MCF 10A (cell line): ENCODE data around the gene USP47. TPM values are rescaled to one million over a fixed set of nuclear protein-coding genes. Genes with fewer than 3 reads are reported as not detected.
"Not testable (repeated sequence)": the region's sequence is repeated elsewhere in the genome, so short reads cannot be mapped to it uniquely, and the experiment has no call there.

ENCODE experiments used
- BruUV-seq: library from RNA; stranded (reverse); fragments of 400-500 nt; replicated peaks from 2 replicates; lab custom pipeline; 2021; lab: Mats Ljungman, UMichigan
- CTCF ChIA-PET: fragments of 300-600 bp; sonication (Branson Sonifier 250); formaldehyde crosslinking; extraction: SDS; loops from one replicate; lab custom pipeline; 2021; ENCODE audit warnings: antibody characterized with exemption, inconsistent platforms; lab: Yijun Ruan, JAX
- POLR2A ChIA-PET: fragments of 300-600, 350-650 bp; sonication (Branson Sonifier 250); formaldehyde crosslinking; extraction: SDS; loops from one replicate; lab custom pipeline; 2020; ENCODE audit warnings: antibody characterized with exemption, inconsistent platforms; lab: Yijun Ruan, JAX
- DNase-seq: peaks from one replicate; pipeline ENCODE4 v3.0.0-alpha.2; 2018; ENCODE audit not compliant: unreplicated experiment
- H3K27ac Mint-ChIP-seq: one replicate; pipeline ENCODE4 v1.8.0; 2022; ENCODE audit warnings: mild to moderate bottlenecking, low read depth, mixed read lengths; ENCODE audit not compliant: unreplicated experiment
- H3K27me3 Mint-ChIP-seq: one replicate; pipeline ENCODE4 v1.8.0; 2022; ENCODE audit warnings: mixed read lengths; ENCODE audit not compliant: insufficient read depth, unreplicated experiment
- H3K36me3 Mint-ChIP-seq: one replicate; pipeline ENCODE4 v1.8.0; 2022; ENCODE audit warnings: mild to moderate bottlenecking, moderate library complexity, mixed read lengths; ENCODE audit not compliant: insufficient read depth, unreplicated experiment
- H3K4me1 Mint-ChIP-seq: one replicate; pipeline ENCODE4 v1.8.0; 2022; ENCODE audit warnings: mixed read lengths; ENCODE audit not compliant: insufficient read depth, unreplicated experiment
- H3K4me3 Mint-ChIP-seq: one replicate; pipeline ENCODE4 v1.8.0; 2022; ENCODE audit warnings: mild to moderate bottlenecking, moderate library complexity, mixed read lengths; ENCODE audit not compliant: unreplicated experiment
- H3K9me3 Mint-ChIP-seq: one replicate; pipeline ENCODE4 v1.8.0; 2022; ENCODE audit warnings: mixed read lengths; ENCODE audit not compliant: unreplicated experiment
- intact Hi-C: fragments of 100-400 bp; cut with micrococcal nuclease; formaldehyde crosslinking; loops from 2 replicates; pipeline ENCODE4 v1.14.1; 2022
- total RNA-seq: library from RNA; stranded (reverse); gene quantifications from 2 replicates; pipeline ENCODE4 v1.2.3, GENCODE V29; 2022
- TF ChIP-seq, protein P1 (sequence below): fragments of 200-600 bp; IDR thresholded peaks from one replicate; pipeline ENCODE4 v1.8.0; 2022; ENCODE audit warnings: antibody characterized with exemption, mild to moderate bottlenecking; ENCODE audit not compliant: unreplicated experiment

USP47 gene
- total RNA-seq, 1 experiment from 2014 or later = 41.6 TPM

DNA sequence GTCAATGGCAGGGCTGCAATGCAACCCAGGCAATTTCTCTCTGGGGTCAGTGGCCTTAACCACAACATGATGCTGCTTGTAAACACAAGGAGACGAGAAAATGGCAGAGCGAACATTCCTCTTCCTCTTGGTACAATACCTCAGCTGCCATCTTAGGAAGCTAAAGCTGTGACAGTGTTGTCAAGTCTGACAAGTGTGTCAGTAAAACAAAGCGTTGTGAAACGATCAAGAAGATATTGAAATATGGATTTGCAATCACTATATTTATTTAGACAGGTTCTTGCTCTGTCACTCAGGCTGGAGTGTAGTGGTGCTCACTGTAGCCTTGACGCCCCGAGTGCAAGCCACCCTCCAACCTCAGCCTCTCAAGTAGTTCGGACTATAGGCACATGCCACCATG, 14.5 kb upstream of the USP47 start:
- ChIA-PET POLR2A (no interaction called here), CTCF (interaction anchor here (0.6 kb wide), 2 partner anchors 544 to 1341 kb away, joined by 3 read pairs; no protein-coding TSS in a partner anchor)
- no TSS peak for BruUV-seq

DNA sequence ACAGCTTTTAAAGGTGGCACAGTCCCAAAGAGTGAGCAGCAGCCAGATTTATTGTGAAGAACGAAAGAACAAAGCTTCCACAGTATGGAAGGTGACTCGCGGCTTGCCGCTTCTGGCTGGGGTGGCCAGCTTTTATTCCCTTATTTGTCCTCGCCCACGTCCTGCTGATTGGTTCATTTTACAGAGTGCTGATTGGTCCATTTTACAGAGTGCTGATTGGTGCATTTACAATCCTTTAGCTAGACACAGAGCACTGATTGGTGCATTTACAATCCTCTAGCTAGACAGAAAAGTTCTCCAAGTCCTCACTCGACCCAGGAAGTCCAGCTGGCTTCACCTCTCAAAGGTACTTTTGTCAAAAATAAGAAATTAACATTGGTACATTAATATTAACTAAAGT, 10.4 kb upstream of the USP47 start:
- H3K36me3 Mint-ChIP-seq, DNase-seq: not testable (repeated sequence)

More for the DNA sequence above, 14.5 kb upstream of the USP47 start:
- Mint-ChIP-seq H3K4me3 (no peak overlapping the region), H3K36me3 (no peaks in the 10 kb centered on the region), H3K27ac (no peak overlapping the region), H3K9me3 (peaks cover 9% of the 10 kb centered on the region), H3K4me1 (no peaks in the 10 kb centered on the region), H3K27me3 (no peaks in the 10 kb centered on the region)
- DNase-seq = no peak
- TF ChIP-seq, protein P1, sequence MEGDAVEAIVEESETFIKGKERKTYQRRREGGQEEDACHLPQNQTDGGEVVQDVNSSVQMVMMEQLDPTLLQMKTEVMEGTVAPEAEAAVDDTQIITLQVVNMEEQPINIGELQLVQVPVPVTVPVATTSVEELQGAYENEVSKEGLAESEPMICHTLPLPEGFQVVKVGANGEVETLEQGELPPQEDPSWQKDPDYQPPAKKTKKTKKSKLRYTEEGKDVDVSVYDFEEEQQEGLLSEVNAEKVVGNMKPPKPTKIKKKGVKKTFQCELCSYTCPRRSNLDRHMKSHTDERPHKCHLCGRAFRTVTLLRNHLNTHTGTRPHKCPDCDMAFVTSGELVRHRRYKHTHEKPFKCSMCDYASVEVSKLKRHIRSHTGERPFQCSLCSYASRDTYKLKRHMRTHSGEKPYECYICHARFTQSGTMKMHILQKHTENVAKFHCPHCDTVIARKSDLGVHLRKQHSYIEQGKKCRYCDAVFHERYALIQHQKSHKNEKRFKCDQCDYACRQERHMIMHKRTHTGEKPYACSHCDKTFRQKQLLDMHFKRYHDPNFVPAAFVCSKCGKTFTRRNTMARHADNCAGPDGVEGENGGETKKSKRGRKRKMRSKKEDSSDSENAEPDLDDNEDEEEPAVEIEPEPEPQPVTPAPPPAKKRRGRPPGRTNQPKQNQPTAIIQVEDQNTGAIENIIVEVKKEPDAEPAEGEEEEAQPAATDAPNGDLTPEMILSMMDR = no peak
- intact Hi-C loops = no loop called here

DNA sequence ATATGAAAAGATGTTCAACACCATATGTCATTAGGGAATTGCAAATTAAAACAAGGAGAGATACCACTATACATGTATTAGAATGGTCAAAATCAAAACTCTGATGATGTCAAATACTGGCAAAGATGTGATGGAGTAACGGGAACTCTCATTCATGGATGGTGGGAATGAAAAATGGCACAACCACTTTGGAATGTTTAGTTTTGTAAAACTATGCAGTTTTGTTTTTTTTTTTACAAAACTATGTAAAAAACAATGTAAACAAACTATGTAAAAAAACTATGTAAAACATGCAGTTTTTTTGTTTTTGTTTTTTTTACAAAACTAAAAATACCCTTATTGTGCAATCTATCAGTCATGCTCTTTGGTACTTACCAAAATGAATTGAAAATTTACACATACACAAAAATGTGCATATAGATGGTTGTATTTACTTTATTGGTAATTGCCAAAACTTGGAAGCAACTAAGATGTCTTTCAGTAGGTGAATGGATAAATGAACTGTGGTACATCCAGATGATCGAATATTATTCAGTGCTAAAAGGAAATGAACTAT, 5.0 kb upstream of the USP47 start:
- no peak overlapping the region for H3K4me3 Mint-ChIP-seq
- H3K27me3 Mint-ChIP-seq = no peaks in the 10 kb centered on the region
- ChIA-PET POLR2A (no interaction called here), CTCF (interaction anchor here (0.8 to 1.2 kb wide), 2 partner anchors 13 to 169 kb away, joined by 3 to 5 read pairs; no protein-coding TSS in a partner anchor)
- intact Hi-C loops = no loop called here
- no peaks in the 10 kb centered on the region for H3K9me3 Mint-ChIP-seq
- TF ChIP-seq, protein P1 = no peak
- peak; percentile 20 for DNase-seq
- H3K27ac Mint-ChIP-seq = no peak overlapping the region
- H3K36me3 Mint-ChIP-seq = no peaks in the 10 kb centered on the region
- no peaks in the 10 kb centered on the region for H3K4me1 Mint-ChIP-seq
- BruUV-seq = no TSS peak

More for the DNA sequence above, 10.4 kb upstream of the USP47 start:
- BruUV-seq, intact Hi-C loops, H3K9me3 Mint-ChIP-seq, H3K4me1 Mint-ChIP-seq, CTCF ChIA-PET, H3K27me3 Mint-ChIP-seq, POLR2A ChIA-PET, H3K4me3 Mint-ChIP-seq, H3K27ac Mint-ChIP-seq: not testable (repeated sequence)

DNA sequence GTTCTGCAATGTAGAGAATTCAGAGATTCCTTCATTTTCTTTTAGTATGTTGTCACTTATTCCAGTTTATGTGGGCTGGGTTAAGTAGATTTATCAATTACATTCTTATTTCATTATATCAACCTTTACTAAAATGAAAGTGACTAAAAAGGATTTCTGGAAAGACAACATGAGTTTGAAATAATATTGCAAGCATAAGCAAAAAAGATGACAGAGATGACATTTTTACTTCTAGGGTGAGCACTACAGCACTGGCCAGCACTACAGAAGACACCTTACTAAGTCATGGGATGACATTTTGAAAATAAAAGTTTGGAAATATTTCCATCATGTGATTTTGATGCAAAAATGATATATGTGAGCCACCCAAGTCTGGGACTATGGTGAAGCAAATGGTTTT, 2.1 kb upstream of the USP47 start:
- intact Hi-C loops = loop anchor here (5.0 kb wide), 1 partner anchor 203 kb away; no protein-coding TSS in a partner anchor
- ChIA-PET POLR2A (interaction anchor here (1.5 to 4.3 kb wide), 2 partner anchors 19 to 122 kb away, joined by 5 to 54 read pairs; no protein-coding TSS in a partner anchor), CTCF (no interaction called here)
- Mint-ChIP-seq H3K27me3 (no peaks in the 10 kb centered on the region), H3K9me3 (no peaks in the 10 kb centered on the region), H3K27ac (no peak overlapping the region), H3K36me3 (no peaks in the 10 kb centered on the region), H3K4me1 (no peaks in the 10 kb centered on the region), H3K4me3 (no peak overlapping the region)
- BruUV-seq = no TSS peak
- no peak for DNase-seq
- TF ChIP-seq, protein P1 = no peak
